PC-9 (cell line): Measurements from ENCODE around the gene PXDN. TPM values are rescaled to one million over a fixed set of nuclear protein-coding genes. Genes with fewer than 3 reads are reported as not detected.

Experiments used
- BruUV-seq: library from RNA; stranded (reverse); fragments of 400-500 nt; replicated peaks from 2 replicates; lab custom pipeline; 2021; lab: Mats Ljungman, UMichigan
- CTCF ChIA-PET: fragments of 300-600 bp; sonication (Branson Sonifier 250); formaldehyde crosslinking; loops from one replicate; lab custom pipeline; 2022; ENCODE audit warnings: antibody characterized with exemption; lab: Charles Lee
- POLR2A ChIA-PET: fragments of 300-600 bp; sonication (Branson Sonifier 250); formaldehyde crosslinking; loops from one replicate; lab custom pipeline; 2022; ENCODE audit warnings: antibody characterized with exemption; ENCODE audit not compliant: unreplicated experiment; lab: Charles Lee
- DNase-seq, 2 experiments: peaks; one replicate each; pipeline versions ENCODE4 v3.0.0 to v3.0.0-alpha.2; 2015 to 2022; ENCODE audit warnings: mixed read lengths in 1 of 2
- H2AFZ ChIP-seq: fragments of 200-600 bp; sonication (generic); 2 replicates; pipeline ENCODE4 v1.8.1; 2017; ENCODE audit warnings: antibody characterized with exemption
- H3F3A ChIP-seq: fragments of 200-600 bp; sonication (generic); 2 replicates; pipeline ENCODE4 v1.8.1; 2017; ENCODE audit warnings: antibody characterized with exemption, mild to moderate bottlenecking, low read depth; ENCODE audit not compliant: insufficient read depth
- H3K27ac ChIP-seq: fragments of 200-600 bp; sonication (generic); 2 replicates; pipeline ENCODE4 v1.6.1; 2016; ENCODE audit warnings: mixed run types
- H3K27me3 ChIP-seq: fragments of 200-600 bp; sonication (generic); 2 replicates; pipeline ENCODE4 v1.6.1; 2016; ENCODE audit warnings: low read depth, mixed run types; ENCODE audit not compliant: insufficient read depth
- H3K36me3 ChIP-seq: fragments of 200-600 bp; sonication (generic); 2 replicates; pipeline ENCODE4 v1.6.1; 2016; ENCODE audit warnings: low read depth, mixed run types
- H3K4me1 ChIP-seq: fragments of 200-600 bp; sonication (generic); replicated peaks from 2 replicates; pipeline ENCODE4 v1.6.1; 2016; ENCODE audit warnings: mixed run types; ENCODE audit not compliant: insufficient read depth
- H3K4me2 ChIP-seq: fragments of 200-600 bp; sonication (generic); 2 replicates; pipeline ENCODE4 v1.6.1; 2017; ENCODE audit warnings: mixed run types
- H3K4me3 ChIP-seq: fragments of 200-600 bp; sonication (generic); 2 replicates; pipeline ENCODE4 v1.6.1; 2016; ENCODE audit warnings: mixed run types
- H3K79me2 ChIP-seq: fragments of 200-600 bp; sonication (generic); 2 replicates; pipeline ENCODE4 v1.6.1; 2017; ENCODE audit warnings: low read depth, mixed run types
- H3K9me2 ChIP-seq: fragments of 200-600 bp; sonication (generic); 2 replicates; pipeline ENCODE4 v1.8.1; 2017; ENCODE audit warnings: mild to moderate bottlenecking; ENCODE audit not compliant: insufficient read depth
- H3K9me3 ChIP-seq: fragments of 200-600 bp; sonication (generic); 2 replicates; pipeline ENCODE4 v1.8.1; 2016; ENCODE audit warnings: low read depth; ENCODE audit not compliant: insufficient read depth
- H4K20me1 ChIP-seq: fragments of 200-600 bp; sonication (generic); 2 replicates; pipeline ENCODE4 v1.8.1; 2017; ENCODE audit not compliant: insufficient read depth
- CTCF ChIP-seq: fragments of 200-600 bp; sonication (generic); conservative IDR thresholded peaks from 2 replicates; pipeline ENCODE4 v1.6.1; 2017; ENCODE audit warnings: mixed run types, antibody characterized with exemption, mild to moderate bottlenecking, moderate library complexity
- EZH2 ChIP-seq: fragments of 200-600 bp; sonication (generic); IDR thresholded peaks from 2 replicates; pipeline ENCODE4 v1.8.0; 2017; ENCODE audit warnings: antibody characterized with exemption, low read depth
- intact Hi-C: fragments of 100-400 bp; cut with micrococcal nuclease; formaldehyde crosslinking; loops from one replicate; pipeline ENCODE4 v1.10.0; 2022; ENCODE audit not compliant: unreplicated experiment
- total RNA-seq: library from RNA; stranded (reverse); gene quantifications from 2 replicates; pipeline ENCODE4 v1.2.3, GENCODE V29; 2021

Gene PXDN
- total RNA-seq, 1 experiment from 2014 or later, result 91.1 TPM

GRCh38 chr2:1601067-1601412 is 143.3 kb downstream of the PXDN start:
- peak overlapping the region; percentile 49 for H3K4me2 ChIP-seq
- no peaks in the 10 kb centered on the region for H3K36me3 ChIP-seq
- no peak for TF ChIP-seq EZH2
- TF ChIP-seq CTCF, result no peak
- no peak overlapping the region for H3K4me3 ChIP-seq
- H3K9me2 ChIP-seq, result no peaks in the 10 kb centered on the region
- peaks cover 32% of the 10 kb centered on the region; the same call in 1 of the 2 replicates for H3F3A ChIP-seq
- ChIA-PET CTCF (no interaction called here), POLR2A (interaction anchor here (0.6 to 0.9 kb wide), 2 partner anchors 24 to 50 kb away, joined by 4 to 8 read pairs; no protein-coding TSS in a partner anchor)
- no peak for DNase-seq
- intact Hi-C loops, result no loop called here
- no peaks in the 10 kb centered on the region for H3K79me2 ChIP-seq
- no peaks in the 10 kb centered on the region for H3K9me3 ChIP-seq
- H2AFZ ChIP-seq, result no peak overlapping the region
- BruUV-seq, result no TSS peak
- no peaks in the 10 kb centered on the region for H4K20me1 ChIP-seq
- peak overlapping the region; percentile 50 for H3K27ac ChIP-seq
- peaks cover 30% of the 10 kb centered on the region for H3K4me1 ChIP-seq
- H3K27me3 ChIP-seq, result peaks cover 17% of the 10 kb centered on the region; the same call in 1 of the 2 replicates

- H3K27ac ChIP-seq, result peak overlapping the region; percentile 50
Measured at GRCh38 chr2:1600191-1601066, 143.9 kb downstream of the PXDN start.

More at GRCh38 chr2:1600191-1601066, 143.9 kb downstream of the PXDN start:
- H2AFZ ChIP-seq, result no peak overlapping the region
- H3F3A ChIP-seq, result peaks cover 33% of the 10 kb centered on the region; the same call in 1 of the 2 replicates
- H3K9me3 ChIP-seq, result no peaks in the 10 kb centered on the region
- BruUV-seq, result no TSS peak
- intact Hi-C loops, result loop anchor here (1.0 kb wide), 1 partner anchor 25 kb away; no protein-coding TSS in a partner anchor
- POLR2A ChIA-PET, result interaction anchor here (0.6 to 0.9 kb wide), 2 partner anchors 25 to 50 kb away, joined by 4 to 8 read pairs; no protein-coding TSS in a partner anchor
- no peaks in the 10 kb centered on the region for H4K20me1 ChIP-seq
- no peaks in the 10 kb centered on the region for H3K79me2 ChIP-seq
- DNase-seq, result peak; percentile 81 to 84
- H3K27me3 ChIP-seq, result peaks cover 12% of the 10 kb centered on the region; the same call in 1 of the 2 replicates
- no peak overlapping the region for H3K4me3 ChIP-seq
- H3K9me2 ChIP-seq, result no peaks in the 10 kb centered on the region
- CTCF ChIA-PET, result no interaction called here
- TF ChIP-seq CTCF, result no peak
- no peak for TF ChIP-seq EZH2
- peaks cover 30% of the 10 kb centered on the region for H3K4me1 ChIP-seq
- no peaks in the 10 kb centered on the region for H3K36me3 ChIP-seq
- peak overlapping the region; percentile 49; the same call in 1 of the 2 replicates for H3K4me2 ChIP-seq
